ENCODE data around the gene CRELD1. TPM values are rescaled to one million over a fixed set of nuclear protein-coding genes. Genes with fewer than 3 reads are reported as not detected.

The CRELD1 gene
- total and polyA plus RNA-seq, 2 of the 13 experiments (the other 11 are each of a cell fraction or from before 2014, with no cell fraction given): 27.1 to 61.9 TPM

DNA sequence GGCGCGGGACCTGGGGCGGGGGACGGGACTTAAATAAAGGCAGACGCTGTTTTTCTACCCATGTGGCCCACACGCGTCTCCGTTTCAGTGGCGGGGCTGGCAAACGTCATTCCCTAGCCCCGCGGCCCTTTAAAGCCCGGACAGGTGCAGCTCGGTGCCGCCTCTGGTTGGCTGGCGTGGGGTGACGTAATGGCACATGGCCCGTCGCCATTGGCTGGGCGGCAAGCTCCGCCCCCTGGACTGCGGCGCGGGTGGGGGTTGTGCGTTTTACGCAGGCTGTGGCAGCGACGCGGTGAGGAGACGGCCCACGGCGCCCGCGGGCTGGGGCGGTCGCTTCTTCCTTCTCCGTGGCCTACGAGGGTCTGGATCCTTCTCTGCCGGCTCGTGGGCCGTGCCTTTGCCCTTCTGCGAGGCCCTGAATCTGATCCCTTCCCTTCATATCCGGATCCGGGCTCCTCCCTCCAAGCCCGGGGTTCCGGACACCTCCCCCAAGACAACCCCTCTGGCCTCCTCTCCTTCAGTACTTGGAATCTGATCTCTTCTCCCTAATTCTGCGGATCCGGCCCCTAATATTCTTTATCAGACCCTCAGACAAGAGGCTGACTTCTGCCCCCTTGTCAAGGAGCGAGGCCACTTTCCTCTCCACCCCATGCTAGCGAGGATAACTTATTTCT is at the start of gene CRELD1 (continued):
- peak; percentile 88 for TF ChIP-seq DR1 (CRISPR knock-in tag; IDR thresholded peaks at IDR 0.05)
- TF ChIP-seq, protein P1, sequence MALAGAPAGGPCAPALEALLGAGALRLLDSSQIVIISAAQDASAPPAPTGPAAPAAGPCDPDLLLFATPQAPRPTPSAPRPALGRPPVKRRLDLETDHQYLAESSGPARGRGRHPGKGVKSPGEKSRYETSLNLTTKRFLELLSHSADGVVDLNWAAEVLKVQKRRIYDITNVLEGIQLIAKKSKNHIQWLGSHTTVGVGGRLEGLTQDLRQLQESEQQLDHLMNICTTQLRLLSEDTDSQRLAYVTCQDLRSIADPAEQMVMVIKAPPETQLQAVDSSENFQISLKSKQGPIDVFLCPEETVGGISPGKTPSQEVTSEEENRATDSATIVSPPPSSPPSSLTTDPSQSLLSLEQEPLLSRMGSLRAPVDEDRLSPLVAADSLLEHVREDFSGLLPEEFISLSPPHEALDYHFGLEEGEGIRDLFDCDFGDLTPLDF (CRISPR knock-in tag; IDR thresholded peaks at IDR 0.05): peak; percentile 55; the same call in 1 of the 2 replicates
- TF ChIP-seq ZNF891 (CRISPR knock-in tag; IDR thresholded peaks at IDR 0.05): no peak
- TF ChIP-seq ZBTB21 (CRISPR knock-in tag; IDR thresholded peaks at IDR 0.05): no peak
- TF ChIP-seq ELF3 (CRISPR knock-in tag; IDR thresholded peaks at IDR 0.05): no peak
- no peak for TF ChIP-seq MZF1 (CRISPR knock-in tag; IDR thresholded peaks at IDR 0.05; ENCODE audit: borderline replicate concordance)
- peak; percentile 71; the same call in 1 of the 2 replicates for TF ChIP-seq ZNF558 (CRISPR knock-in tag; IDR thresholded peaks at IDR 0.05; ENCODE audit: borderline replicate concordance)
- no peak for TF ChIP-seq FOXM1 (CRISPR knock-in tag; IDR thresholded peaks at IDR 0.05)
- peak; percentile 72; the same call in 1 of the 2 replicates for TF ChIP-seq SATB2 (CRISPR knock-in tag; IDR thresholded peaks at IDR 0.05)
- TF ChIP-seq, protein P2, sequence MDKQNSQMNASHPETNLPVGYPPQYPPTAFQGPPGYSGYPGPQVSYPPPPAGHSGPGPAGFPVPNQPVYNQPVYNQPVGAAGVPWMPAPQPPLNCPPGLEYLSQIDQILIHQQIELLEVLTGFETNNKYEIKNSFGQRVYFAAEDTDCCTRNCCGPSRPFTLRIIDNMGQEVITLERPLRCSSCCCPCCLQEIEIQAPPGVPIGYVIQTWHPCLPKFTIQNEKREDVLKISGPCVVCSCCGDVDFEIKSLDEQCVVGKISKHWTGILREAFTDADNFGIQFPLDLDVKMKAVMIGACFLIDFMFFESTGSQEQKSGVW (CRISPR knock-in tag; IDR thresholded peaks at IDR 0.05; ENCODE audit: borderline replicate concordance): no peak
- TF ChIP-seq KLF13 (CRISPR knock-in tag; IDR thresholded peaks at IDR 0.05): no peak
- TF ChIP-seq, protein P3, sequence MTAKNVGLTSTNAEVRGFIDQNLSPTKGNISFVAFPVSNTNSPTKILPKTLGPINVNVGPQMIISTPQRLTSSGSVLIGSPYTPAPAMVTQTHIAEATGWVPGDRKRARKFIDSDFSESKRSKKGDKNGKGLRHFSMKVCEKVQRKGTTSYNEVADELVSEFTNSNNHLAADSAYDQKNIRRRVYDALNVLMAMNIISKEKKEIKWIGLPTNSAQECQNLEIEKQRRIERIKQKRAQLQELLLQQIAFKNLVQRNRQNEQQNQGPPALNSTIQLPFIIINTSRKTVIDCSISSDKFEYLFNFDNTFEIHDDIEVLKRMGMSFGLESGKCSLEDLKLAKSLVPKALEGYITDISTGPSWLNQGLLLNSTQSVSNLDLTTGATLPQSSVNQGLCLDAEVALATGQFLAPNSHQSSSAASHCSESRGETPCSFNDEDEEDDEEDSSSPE (CRISPR knock-in tag; IDR thresholded peaks at IDR 0.05): peak; percentile 89
- TF ChIP-seq ZSCAN21 (CRISPR knock-in tag; IDR thresholded peaks at IDR 0.05; ENCODE audit: borderline replicate concordance): 0 out of 2 replicates have a peak, but pooled peaks have one; percentile 57
- TF ChIP-seq, protein P4, sequence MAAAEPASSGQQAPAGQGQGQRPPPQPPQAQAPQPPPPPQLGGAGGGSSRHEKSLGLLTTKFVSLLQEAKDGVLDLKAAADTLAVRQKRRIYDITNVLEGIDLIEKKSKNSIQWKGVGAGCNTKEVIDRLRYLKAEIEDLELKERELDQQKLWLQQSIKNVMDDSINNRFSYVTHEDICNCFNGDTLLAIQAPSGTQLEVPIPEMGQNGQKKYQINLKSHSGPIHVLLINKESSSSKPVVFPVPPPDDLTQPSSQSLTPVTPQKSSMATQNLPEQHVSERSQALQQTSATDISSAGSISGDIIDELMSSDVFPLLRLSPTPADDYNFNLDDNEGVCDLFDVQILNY (CRISPR knock-in tag; conservative IDR thresholded peaks at IDR 0.05): 0 out of 2 replicates have a peak, but pooled peaks have one; percentile 55
- 0 out of 2 replicates have a peak, but pooled peaks have one; percentile 40 for TF ChIP-seq ZNF296 (CRISPR knock-in tag; conservative IDR thresholded peaks at IDR 0.05)
- TF ChIP-seq SP2 (CRISPR knock-in tag; IDR thresholded peaks at IDR 0.05): peak; percentile 78
- TF ChIP-seq ZNF292 (CRISPR knock-in tag; IDR thresholded peaks at IDR 0.05; ENCODE audit: borderline replicate concordance, low read depth): no peak
- peak; percentile 73; the same call in 1 of the 2 replicates for TF ChIP-seq TARDBP (CRISPR knock-in tag; IDR thresholded peaks at IDR 0.05)
- no peak; the same call in 1 of the 2 replicates for TF ChIP-seq ZNF441 (CRISPR knock-in tag; IDR thresholded peaks at IDR 0.05; ENCODE audit: borderline replicate concordance)
- TF ChIP-seq ZFAT (CRISPR knock-in tag; conservative IDR thresholded peaks at IDR 0.05): 0 out of 2 replicates have a peak, but pooled peaks have one; percentile 2
- TF ChIP-seq ATRX (CRISPR knock-in tag; IDR thresholded peaks at IDR 0.05; ENCODE audit: borderline replicate concordance): no peak
- TF ChIP-seq MEF2D (CRISPR knock-in tag; IDR thresholded peaks at IDR 0.05): no peak
- TF ChIP-seq CEBPB (IDR thresholded peaks at IDR 0.05; ENCODE audit: borderline replicate concordance, low read depth, low read length): peak; percentile 76; the same call in 1 of the 2 replicates
- peak; percentile 92; the same call in 1 of the 2 replicates for TF ChIP-seq PRMT3 (CRISPR knock-in tag; IDR thresholded peaks at IDR 0.05; ENCODE audit: borderline replicate concordance, low read depth)
- TF ChIP-seq NCOA1 (CRISPR knock-in tag; IDR thresholded peaks at IDR 0.05): no peak
- peak; percentile 69 for TF ChIP-seq HNRNPLL (IDR thresholded peaks at IDR 0.05; ENCODE audit: low read depth, low read length, poor library complexity, severe bottlenecking)
- peak; percentile 80 for TF ChIP-seq CREM (IDR thresholded peaks at IDR 0.05)
- TF ChIP-seq CREM (CRISPR knock-in tag; IDR thresholded peaks at IDR 0.05): 0 out of 2 replicates have a peak, but pooled peaks have one; percentile 15
